SJCRH30 (cell line): Measurements from ENCODE around the gene ATP13A2. TPM values are rescaled to one million over a fixed set of nuclear protein-coding genes. Genes with fewer than 3 reads are reported as not detected.

Experiments
- DNase-seq, 2 experiments: peaks; one replicate each; pipeline ENCODE4 v3.0.0-alpha.2; 2015 to 2020
- H3K27ac ChIP-seq: fragments of 250-450 bp; sonication (Bioruptor Pico); 2 replicates; pipeline ENCODE4 v1.5.1; 2020; ENCODE audit warnings: mild to moderate bottlenecking, moderate library complexity
- H3K27me3 ChIP-seq: fragments of 250-450 bp; sonication (Bioruptor Pico); 2 replicates; pipeline ENCODE4 v1.5.1; 2020; ENCODE audit warnings: mild to moderate bottlenecking, moderate library complexity
- H3K36me3 ChIP-seq: fragments of 250-450 bp; sonication (Bioruptor Pico); 2 replicates; pipeline ENCODE4 v1.5.1; 2020; ENCODE audit warnings: mild to moderate bottlenecking, moderate library complexity
- H3K4me1 ChIP-seq: fragments of 250-450 bp; sonication (Bioruptor Pico); 2 replicates; pipeline ENCODE4 v1.5.1; 2020; ENCODE audit warnings: mild to moderate bottlenecking, moderate library complexity
- H3K4me3 ChIP-seq: fragments of 250-450 bp; sonication (Bioruptor Pico); 2 replicates; pipeline ENCODE4 v1.5.1; 2020; ENCODE audit warnings: mild to moderate bottlenecking, moderate library complexity
- H3K9me3 ChIP-seq: fragments of 250-450 bp; sonication (Bioruptor Pico); replicated peaks from 2 replicates; pipeline ENCODE4 v1.5.1; 2020; ENCODE audit warnings: mild to moderate bottlenecking, moderate library complexity
- total RNA-seq: library from RNA; depleted of rRNA; stranded (reverse); fragments of >200 nt; shearing (Covaris generic); gene quantifications from 2 replicates; pipeline ENCODE4 v1.2.3, GENCODE V29; 2014; rRNA removed

The ATP13A2 gene, protein sequence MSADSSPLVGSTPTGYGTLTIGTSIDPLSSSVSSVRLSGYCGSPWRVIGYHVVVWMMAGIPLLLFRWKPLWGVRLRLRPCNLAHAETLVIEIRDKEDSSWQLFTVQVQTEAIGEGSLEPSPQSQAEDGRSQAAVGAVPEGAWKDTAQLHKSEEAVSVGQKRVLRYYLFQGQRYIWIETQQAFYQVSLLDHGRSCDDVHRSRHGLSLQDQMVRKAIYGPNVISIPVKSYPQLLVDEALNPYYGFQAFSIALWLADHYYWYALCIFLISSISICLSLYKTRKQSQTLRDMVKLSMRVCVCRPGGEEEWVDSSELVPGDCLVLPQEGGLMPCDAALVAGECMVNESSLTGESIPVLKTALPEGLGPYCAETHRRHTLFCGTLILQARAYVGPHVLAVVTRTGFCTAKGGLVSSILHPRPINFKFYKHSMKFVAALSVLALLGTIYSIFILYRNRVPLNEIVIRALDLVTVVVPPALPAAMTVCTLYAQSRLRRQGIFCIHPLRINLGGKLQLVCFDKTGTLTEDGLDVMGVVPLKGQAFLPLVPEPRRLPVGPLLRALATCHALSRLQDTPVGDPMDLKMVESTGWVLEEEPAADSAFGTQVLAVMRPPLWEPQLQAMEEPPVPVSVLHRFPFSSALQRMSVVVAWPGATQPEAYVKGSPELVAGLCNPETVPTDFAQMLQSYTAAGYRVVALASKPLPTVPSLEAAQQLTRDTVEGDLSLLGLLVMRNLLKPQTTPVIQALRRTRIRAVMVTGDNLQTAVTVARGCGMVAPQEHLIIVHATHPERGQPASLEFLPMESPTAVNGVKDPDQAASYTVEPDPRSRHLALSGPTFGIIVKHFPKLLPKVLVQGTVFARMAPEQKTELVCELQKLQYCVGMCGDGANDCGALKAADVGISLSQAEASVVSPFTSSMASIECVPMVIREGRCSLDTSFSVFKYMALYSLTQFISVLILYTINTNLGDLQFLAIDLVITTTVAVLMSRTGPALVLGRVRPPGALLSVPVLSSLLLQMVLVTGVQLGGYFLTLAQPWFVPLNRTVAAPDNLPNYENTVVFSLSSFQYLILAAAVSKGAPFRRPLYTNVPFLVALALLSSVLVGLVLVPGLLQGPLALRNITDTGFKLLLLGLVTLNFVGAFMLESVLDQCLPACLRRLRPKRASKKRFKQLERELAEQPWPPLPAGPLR
- total RNA-seq: 77.9 and 83.3 TPM in 2 replicates

DNA sequence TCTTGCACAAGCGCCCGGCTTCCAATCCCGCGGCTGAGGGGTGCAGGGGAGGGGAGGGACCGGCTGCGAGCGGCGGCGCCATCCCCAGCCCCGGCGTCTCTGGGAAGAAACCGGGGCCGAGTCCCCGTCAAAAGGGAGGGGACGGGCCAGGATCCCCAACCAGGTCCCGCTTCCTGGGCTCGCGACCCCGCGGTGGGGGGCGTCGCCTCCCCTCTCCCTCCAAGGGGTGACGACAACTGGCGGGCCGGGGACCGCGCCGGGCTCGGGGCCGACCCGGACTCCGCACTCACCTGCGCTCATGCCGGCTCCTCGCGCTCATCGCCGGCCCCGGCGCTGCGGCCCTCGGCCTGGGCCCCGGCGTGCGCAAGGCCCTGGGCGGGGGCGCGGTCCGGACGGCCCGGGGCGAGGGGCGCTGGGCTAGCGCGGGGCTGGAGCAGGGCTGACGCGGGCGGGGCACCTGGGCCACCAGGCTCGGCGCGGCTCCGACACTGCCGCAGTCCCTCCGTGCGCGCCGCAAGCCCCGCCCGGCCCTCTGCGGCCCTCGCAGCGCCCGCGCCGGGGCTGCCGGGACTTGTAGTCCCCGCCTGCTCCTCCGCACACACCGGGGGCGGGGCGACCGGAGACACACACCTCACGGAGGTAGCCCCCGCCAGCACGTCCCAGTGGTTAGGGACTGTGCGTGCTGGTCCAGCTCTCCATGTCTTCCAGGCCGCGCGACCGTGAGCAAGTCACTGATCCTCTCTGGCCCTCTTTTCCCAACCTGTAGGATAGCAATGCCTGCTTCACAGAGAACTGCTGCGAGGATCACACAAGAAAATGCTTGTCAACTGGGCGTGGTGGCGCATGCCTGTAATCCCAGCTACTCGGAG lies at the start of gene ATP13A2:
Gene ATP13A2 (minus strand): TSS at position 490 of the 869 bp plus-strand sequence. CDS start 190 bp downstream, at position 300.
- peak; percentile 75 to 83 for DNase-seq
- Histone ChIP-seq H3K4me1 (peaks cover 62% of the 10 kb centered on the region), H3K36me3 (no peaks in the 10 kb centered on the region), H3K27ac (peak within 1 kb of the TSS; percentile 99), H3K27me3 (no peaks in the 10 kb centered on the region), H3K9me3 (no peaks in the 10 kb centered on the region), H3K4me3 (peak within 1 kb of the TSS; percentile 78)

DNA sequence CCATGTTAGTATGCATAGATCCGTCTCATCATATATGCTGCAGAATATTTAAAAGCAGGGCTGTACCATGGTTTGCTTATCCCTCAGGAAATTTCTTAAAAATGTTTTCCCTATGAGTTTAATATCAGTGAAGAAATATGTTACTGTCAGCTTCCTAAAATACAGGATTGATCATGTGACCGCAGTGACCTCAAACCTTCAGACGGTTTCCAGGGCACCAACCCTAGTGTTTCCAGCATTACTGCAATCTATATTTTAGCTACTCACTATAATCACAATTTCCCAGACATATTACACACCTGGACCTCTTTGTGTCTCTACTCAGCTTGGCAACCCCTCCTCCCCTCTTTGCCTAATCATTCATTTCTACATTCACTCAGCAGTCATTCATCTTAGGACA lies 49.8 kb upstream of the ATP13A2 start:
- Histone ChIP-seq H3K27me3 (no peaks in the 10 kb centered on the region), H3K4me1 (peaks cover 46% of the 10 kb centered on the region), H3K36me3 (no peaks in the 10 kb centered on the region), H3K4me3 (no peak overlapping the region), H3K27ac (no peak overlapping the region), H3K9me3 (peaks cover 8% of the 10 kb centered on the region)
- no peak for DNase-seq

DNA sequence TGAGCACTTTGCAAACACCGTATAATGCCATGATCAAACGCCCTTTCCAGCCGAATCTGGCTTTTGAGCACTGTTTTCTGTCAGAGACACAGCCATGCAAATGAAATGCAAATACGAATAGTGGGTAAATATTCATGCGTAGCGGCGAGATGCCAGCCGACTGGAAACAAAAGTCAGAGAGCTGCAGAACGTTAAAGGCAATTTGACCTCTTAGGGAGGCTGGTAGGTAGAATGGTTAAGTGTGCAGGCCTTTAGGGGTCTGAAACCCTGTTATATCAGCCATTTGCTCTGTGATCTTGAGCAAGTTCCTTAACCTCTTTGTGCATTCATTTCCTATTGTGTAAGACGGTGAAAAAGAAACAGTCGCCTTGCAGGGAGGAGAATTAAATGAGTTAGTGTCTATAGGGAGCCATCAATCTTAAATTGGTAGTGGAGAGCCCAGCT lies 48.6 kb upstream of the ATP13A2 start:
- no peak overlapping the region for H3K4me3 ChIP-seq
- no peak overlapping the region; the same call in 1 of the 2 replicates for H3K27ac ChIP-seq
- H3K36me3 ChIP-seq: no peaks in the 10 kb centered on the region
- no peak for DNase-seq
- peaks cover 57% of the 10 kb centered on the region for H3K4me1 ChIP-seq
- peaks cover 5% of the 10 kb centered on the region for H3K9me3 ChIP-seq
- H3K27me3 ChIP-seq: no peaks in the 10 kb centered on the region

DNA sequence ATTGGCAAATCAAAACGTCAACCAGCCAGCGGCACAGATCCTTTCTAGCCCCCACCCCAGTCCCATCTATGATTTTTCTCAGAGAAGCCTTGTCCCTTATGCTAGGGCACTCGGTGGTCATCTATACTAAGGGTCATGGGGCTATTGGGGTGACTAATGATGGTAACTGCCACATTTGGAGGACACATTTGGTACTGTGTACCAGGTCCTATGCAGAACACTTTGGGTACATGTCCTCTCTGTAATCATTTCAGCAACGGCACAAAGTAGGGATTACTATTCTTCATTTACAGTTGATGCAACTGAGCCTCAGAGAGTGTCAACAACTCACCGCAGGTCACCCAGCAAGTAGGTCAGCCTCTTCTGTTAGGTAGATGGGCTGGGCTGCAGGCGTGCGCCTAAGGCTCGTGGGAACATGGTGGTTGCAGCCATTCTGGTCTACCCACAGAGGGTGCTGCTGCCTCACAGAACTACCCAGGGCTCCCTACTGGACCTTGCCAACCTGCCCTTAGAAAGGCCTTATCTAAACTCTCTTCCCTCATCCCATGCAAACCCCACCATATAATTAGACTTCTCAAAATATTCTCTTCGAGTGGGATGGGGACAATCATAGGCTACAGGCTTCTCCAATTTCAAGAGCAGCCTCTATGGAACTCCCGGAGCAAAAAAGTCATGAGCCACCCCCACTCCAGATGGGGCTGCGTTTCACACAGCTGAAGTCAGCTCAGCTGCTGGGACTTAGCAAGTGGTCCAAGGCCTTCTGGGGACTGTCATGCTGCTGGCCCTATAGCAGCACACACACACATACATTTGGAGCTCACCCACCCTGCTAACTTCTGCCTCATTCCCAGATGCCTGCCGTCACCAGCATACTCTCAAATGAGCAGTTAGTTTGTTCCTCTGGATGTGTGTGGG lies 47.9 kb upstream of the ATP13A2 start:
- Histone ChIP-seq H3K4me3 (no peak overlapping the region), H3K36me3 (no peaks in the 10 kb centered on the region), H3K27ac (no peak overlapping the region; the same call in 1 of the 2 replicates), H3K4me1 (peaks cover 63% of the 10 kb centered on the region), H3K9me3 (no peaks in the 10 kb centered on the region), H3K27me3 (no peaks in the 10 kb centered on the region)
- DNase-seq: peak; percentile 89 to 94

DNA sequence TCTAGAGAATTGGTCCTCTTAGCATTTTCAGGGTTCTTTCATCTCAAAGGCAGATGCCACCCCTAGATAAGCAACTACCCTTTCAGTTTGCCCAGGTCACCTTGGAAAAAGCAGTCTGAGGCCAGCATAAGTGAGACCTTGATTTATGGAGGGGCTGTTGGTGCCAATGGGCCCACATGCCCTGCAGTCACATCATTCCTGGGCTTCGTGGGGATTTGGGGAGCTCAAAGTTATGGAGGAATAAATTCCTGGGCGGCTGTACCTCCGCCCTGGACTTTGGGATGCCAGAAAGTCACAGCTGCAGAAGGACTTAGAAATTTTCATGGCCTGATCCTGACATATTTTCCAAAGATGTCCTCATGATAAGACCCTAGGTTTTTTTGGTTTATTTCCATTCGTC lies 44.8 kb upstream of the ATP13A2 start:
- DNase-seq: peak; percentile 60 to 73
- Histone ChIP-seq H3K27me3 (no peaks in the 10 kb centered on the region), H3K4me3 (no peak overlapping the region), H3K36me3 (no peaks in the 10 kb centered on the region; the same call in 1 of the 2 replicates), H3K27ac (peak overlapping the region; percentile 70), H3K9me3 (no peaks in the 10 kb centered on the region), H3K4me1 (peaks cover 47% of the 10 kb centered on the region)

DNA sequence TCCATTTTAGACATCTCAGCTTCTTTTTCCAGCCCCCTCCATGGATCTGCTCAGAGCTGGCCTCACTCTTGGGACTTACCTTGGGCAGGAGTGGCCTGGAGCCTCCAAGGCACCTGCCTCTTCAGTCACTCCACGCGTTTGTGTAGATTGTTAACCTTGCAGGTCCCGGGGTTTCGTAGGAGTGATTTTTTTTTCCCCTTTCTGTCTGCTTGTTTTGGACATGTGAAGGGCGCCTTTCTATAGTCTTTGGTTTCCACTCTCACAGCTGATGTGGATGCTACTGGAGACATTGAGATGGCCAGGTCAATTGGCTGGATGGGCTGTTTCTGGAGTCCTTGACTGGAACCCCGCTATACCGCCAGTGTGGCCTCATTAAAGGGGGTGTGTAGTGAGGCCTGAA lies 44.1 kb upstream of the ATP13A2 start:
- H3K4me1 ChIP-seq: peaks cover 41% of the 10 kb centered on the region
- peaks cover 5% of the 10 kb centered on the region for H3K36me3 ChIP-seq
- no peaks in the 10 kb centered on the region for H3K27me3 ChIP-seq
- peak overlapping the region; percentile 70 for H3K27ac ChIP-seq
- H3K9me3 ChIP-seq: no peaks in the 10 kb centered on the region
- H3K4me3 ChIP-seq: no peak overlapping the region
- DNase-seq: peak in 1 of 2 experiments; percentile 30

DNA sequence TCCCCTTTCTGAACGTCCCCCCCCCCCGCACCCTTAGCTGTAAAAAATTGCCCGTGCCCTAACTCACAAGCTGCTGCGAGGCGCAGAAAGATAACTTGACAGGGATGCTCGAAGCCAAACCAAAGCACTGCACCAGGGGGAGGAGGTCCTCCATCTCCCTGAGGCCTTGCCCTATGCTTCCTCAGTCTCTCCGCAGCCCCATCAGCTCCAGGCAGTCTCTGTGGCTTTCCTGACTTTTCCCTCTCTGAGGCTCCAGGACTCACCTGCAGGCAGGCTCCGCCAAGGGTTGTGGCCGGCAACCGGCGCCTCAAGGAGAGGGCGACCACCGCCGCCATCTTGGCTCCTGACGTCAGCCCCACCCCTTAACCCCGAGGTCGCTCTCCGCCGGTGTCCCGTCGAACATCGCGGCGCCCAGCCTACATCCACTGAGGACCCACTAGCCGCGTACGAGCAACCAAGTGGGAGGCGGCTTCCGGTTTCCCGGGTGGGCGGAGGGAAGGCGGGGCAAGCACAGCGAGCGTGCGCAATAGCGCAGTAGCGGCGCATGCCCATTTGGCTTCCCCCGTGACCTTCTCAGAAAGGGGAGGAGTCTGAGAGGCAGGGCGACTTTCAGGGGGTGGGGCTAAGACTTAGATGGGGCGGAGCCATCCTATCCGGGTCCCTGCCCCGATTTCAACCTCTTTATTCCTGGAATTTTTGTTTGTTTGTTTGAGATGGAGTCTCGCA lies 42.1 kb upstream of the ATP13A2 start, which contains the start of gene SDHB:
Gene SDHB (minus strand): TSS at position 348 of the 726 bp plus-strand sequence. CDS start 13 bp downstream, at position 335.
- H3K27me3 ChIP-seq: no peaks in the 10 kb centered on the region
- peaks cover 13% of the 10 kb centered on the region for H3K36me3 ChIP-seq
- peak within 1 kb of the TSS; percentile 28; the same call in 1 of the 2 replicates for H3K27ac ChIP-seq
- DNase-seq: peak; percentile 99
- peaks cover 26% of the 10 kb centered on the region for H3K4me1 ChIP-seq
- H3K9me3 ChIP-seq: no peaks in the 10 kb centered on the region
- H3K4me3 ChIP-seq: peak within 1 kb of the TSS; percentile 68

DNA sequence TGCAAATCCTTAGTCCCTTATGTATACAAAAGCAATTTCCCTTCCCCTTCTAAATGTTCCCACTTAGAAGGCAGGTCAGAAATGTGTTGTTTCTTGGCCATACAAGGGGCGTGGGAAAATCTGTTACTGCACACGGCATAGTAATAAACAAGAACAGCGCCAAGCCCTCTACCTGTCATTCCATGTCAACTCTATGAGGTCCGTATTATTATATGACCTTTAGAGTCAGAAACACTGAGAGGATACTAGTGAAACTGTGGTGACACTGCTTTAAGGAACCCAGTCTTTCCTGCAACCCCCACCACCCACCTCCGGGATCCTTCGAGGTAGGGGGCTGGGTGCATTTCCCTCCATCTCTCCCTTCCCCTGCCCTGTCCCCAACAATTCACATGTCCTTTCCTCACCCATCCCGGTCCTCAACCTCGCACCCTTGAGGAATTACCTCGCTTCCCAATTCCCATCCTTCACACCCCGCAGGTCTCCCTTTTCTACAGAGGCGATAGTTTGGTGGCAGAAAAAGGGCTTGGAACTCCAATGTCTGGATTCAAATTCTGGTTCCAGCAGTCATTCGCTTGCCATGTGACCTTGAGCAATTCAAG lies 41.5 kb upstream of the ATP13A2 start:
- H3K27me3 ChIP-seq: no peaks in the 10 kb centered on the region
- H3K9me3 ChIP-seq: no peaks in the 10 kb centered on the region
- DNase-seq: peak in 1 of 2 experiments; percentile 16
- peak overlapping the region; percentile 23; the same call in 1 of the 2 replicates for H3K27ac ChIP-seq
- H3K4me3 ChIP-seq: peak overlapping the region; percentile 68
- H3K4me1 ChIP-seq: peaks cover 26% of the 10 kb centered on the region
- H3K36me3 ChIP-seq: peaks cover 13% of the 10 kb centered on the region

DNA sequence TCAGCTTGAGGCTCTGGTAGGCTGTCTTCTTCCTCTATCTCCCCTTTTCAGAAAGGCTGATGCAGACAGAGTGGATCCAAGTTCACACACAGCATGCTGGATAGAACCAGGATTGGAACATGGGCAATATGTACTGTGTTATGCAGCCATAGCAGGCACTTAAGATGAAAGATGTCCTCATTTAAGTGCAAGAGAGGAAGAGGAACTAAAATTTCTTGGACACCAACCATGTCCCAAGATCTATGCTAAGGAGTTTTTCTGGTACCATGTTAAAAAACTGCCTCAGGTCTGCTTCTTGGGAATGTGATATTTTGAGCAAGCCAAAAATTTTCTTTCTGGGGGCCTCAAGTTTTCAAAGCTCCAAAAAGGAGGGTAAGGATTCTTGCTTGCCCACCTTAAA lies 40.9 kb upstream of the ATP13A2 start:
- H3K9me3 ChIP-seq: no peaks in the 10 kb centered on the region
- H3K27me3 ChIP-seq: no peaks in the 10 kb centered on the region
- DNase-seq: no peak
- peak overlapping the region; percentile 68 for H3K4me3 ChIP-seq
- no peak overlapping the region for H3K27ac ChIP-seq
- peaks cover 26% of the 10 kb centered on the region for H3K4me1 ChIP-seq
- peaks cover 13% of the 10 kb centered on the region for H3K36me3 ChIP-seq

DNA sequence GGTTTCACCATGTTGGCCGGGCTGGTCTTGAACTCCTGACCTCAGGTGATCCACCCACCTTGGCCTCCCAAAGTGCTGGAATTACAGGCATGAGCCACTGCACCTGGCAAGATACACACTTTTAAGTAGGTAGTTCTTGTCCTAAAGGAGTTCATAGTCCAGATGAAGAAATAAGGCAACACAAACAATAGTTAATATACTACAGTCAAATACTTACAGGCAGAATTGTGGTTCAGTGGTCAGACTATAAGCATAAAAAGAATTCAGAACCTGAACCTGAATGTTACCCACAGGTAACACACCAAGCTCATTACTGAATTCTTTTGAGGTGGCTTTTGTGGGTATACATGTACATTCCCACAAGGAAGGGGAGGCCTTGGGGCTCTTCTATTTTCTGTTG lies 40.3 kb upstream of the ATP13A2 start:
- H3K9me3 ChIP-seq: no peaks in the 10 kb centered on the region
- H3K36me3 ChIP-seq: peaks cover 13% of the 10 kb centered on the region
- no peak overlapping the region for H3K27ac ChIP-seq
- H3K4me1 ChIP-seq: peaks cover 21% of the 10 kb centered on the region
- no peaks in the 10 kb centered on the region for H3K27me3 ChIP-seq
- H3K4me3 ChIP-seq: no peak overlapping the region
- no peak for DNase-seq

DNA sequence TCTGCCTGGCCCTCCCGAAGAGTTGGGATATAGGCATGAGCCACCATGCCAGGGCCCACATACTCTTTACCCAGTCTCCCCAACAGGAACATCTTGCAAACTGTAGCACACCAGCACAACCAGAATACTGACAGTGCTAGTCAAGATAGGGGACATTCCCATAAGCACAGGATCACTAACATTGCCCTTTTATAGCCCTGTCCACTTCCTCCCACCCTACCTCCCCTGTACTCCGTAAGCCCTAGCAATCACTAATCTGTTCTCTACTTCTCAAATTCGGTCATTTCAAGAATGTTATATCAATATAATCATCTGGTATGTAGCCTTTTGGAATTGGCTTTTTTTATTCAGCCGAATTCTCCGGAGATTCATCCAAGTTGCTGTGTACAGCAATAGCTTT lies 36.2 kb upstream of the ATP13A2 start:
- no peaks in the 10 kb centered on the region for H3K27me3 ChIP-seq
- no peaks in the 10 kb centered on the region for H3K9me3 ChIP-seq
- H3K4me1 ChIP-seq: peaks cover 10% of the 10 kb centered on the region
- H3K4me3 ChIP-seq: no peak overlapping the region
- H3K36me3 ChIP-seq: peaks cover 35% of the 10 kb centered on the region
- no peak for DNase-seq
- no peak overlapping the region for H3K27ac ChIP-seq

DNA sequence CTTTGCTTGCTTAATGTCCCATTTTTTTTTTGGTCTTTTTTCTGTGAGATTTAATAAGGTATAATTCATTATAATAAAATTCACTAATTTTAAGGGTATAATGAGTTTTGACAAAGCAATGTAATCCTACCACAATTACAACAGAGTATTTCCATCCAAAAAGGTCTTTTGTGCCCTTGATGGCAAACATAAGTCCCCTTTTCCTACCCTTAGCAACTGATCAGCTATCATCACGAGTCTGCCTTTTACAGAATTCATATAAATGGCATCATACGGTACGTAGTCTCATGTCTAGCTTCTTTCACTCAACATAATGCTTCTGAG lies 34.6 kb upstream of the ATP13A2 start:
- H3K9me3 ChIP-seq: no peaks in the 10 kb centered on the region
- H3K27me3 ChIP-seq: no peaks in the 10 kb centered on the region
- no peak overlapping the region; the same call in 1 of the 2 replicates for H3K27ac ChIP-seq
- DNase-seq: no peak
- H3K36me3 ChIP-seq: peaks cover 48% of the 10 kb centered on the region
- peaks cover 10% of the 10 kb centered on the region for H3K4me1 ChIP-seq
- H3K4me3 ChIP-seq: no peak overlapping the region
